RWPE2 (cell line): ENCODE results near the gene ZNF598.

Source experiments
- ATAC-seq: fragments of 200-7000 bp; cut with Tn5 transposase; 3 replicates; pipeline ENCODE4 v1.9.1; 2021; ENCODE audit warnings: low read depth
- DNase-seq: peaks from one replicate; pipeline ENCODE4 v3.0.0-alpha.2; 2020; ENCODE audit warnings: low spot score
- H3K27ac ChIP-seq: fragments of 450-650 bp; 2 replicates; pipeline ENCODE4 v1.5.1; 2017; ENCODE audit warnings: mild to moderate bottlenecking; ENCODE audit not compliant: poor library complexity, severe bottlenecking
- H3K27me3 ChIP-seq: fragments of 250-450 bp; sonication (Bioruptor Pico); 2 replicates; pipeline ENCODE4 v1.5.1; 2021; ENCODE audit warnings: mild to moderate bottlenecking, moderate library complexity; ENCODE audit not compliant: insufficient read depth, poor library complexity, severe bottlenecking
- H3K36me3 ChIP-seq: fragments of 250-450 bp; sonication (Bioruptor Pico); 2 replicates; pipeline ENCODE4 v1.5.1; 2020; ENCODE audit warnings: low read depth, mild to moderate bottlenecking, moderate library complexity
- H3K4me1 ChIP-seq: fragments of 250-450 bp; sonication (Bioruptor Pico); 2 replicates; pipeline ENCODE4 v1.5.1; 2021; ENCODE audit warnings: mild to moderate bottlenecking, moderate library complexity; ENCODE audit not compliant: insufficient read depth, poor library complexity, severe bottlenecking
- H3K4me3 ChIP-seq: fragments of 250-450 bp; sonication (Bioruptor Pico); 2 replicates; pipeline ENCODE4 v1.5.1; 2021; ENCODE audit warnings: mild to moderate bottlenecking, moderate library complexity; ENCODE audit not compliant: severe bottlenecking
- H3K9me3 ChIP-seq: fragments of 250-450 bp; sonication (Bioruptor Pico); 2 replicates; pipeline ENCODE4 v1.5.1; 2021; ENCODE audit warnings: mild to moderate bottlenecking, moderate library complexity; ENCODE audit not compliant: severe bottlenecking
- TF ChIP-seq, protein P1 (sequence below): fragments of 450-650 bp; IDR thresholded peaks from one replicate; pipeline ENCODE4 v1.5.1; 2017; ENCODE audit warnings: mild to moderate bottlenecking, moderate library complexity; ENCODE audit not compliant: poor library complexity, severe bottlenecking

Gene ZNF598

DNA sequence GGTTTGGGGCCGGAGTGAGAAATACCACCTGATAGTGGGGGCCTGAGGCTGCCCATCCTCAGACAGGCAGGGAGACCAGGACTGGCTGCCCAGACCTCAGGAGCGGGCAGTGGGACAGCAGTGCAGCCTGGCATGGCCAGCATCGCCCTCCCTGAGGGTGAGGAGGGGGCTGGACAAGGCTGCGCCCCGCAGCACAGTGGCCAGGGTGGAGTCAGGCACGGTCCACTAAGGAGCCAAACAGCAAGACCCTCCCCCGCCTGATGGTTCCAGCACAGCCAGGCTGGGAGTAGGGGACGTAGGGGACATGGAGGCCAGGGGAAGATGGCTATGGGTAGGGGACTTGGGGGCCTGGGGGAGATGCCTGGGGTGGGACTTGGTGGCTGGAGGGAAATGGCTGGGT lies 3.3 kb downstream of the ZNF598 start:
- no peaks in the 10 kb centered on the region for H3K27me3 ChIP-seq
- H3K36me3 ChIP-seq, result peaks cover 57% of the 10 kb centered on the region
- no peak overlapping the region for H3K4me3 ChIP-seq
- peaks cover 7% of the 10 kb centered on the region for H3K4me1 ChIP-seq
- H3K27ac ChIP-seq, result peak overlapping the region; percentile 85
- TF ChIP-seq, protein P1, sequence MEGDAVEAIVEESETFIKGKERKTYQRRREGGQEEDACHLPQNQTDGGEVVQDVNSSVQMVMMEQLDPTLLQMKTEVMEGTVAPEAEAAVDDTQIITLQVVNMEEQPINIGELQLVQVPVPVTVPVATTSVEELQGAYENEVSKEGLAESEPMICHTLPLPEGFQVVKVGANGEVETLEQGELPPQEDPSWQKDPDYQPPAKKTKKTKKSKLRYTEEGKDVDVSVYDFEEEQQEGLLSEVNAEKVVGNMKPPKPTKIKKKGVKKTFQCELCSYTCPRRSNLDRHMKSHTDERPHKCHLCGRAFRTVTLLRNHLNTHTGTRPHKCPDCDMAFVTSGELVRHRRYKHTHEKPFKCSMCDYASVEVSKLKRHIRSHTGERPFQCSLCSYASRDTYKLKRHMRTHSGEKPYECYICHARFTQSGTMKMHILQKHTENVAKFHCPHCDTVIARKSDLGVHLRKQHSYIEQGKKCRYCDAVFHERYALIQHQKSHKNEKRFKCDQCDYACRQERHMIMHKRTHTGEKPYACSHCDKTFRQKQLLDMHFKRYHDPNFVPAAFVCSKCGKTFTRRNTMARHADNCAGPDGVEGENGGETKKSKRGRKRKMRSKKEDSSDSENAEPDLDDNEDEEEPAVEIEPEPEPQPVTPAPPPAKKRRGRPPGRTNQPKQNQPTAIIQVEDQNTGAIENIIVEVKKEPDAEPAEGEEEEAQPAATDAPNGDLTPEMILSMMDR, result no peak
- H3K9me3 ChIP-seq, result no peaks in the 10 kb centered on the region
- DNase-seq (no peak), ATAC-seq (no peak)

DNA sequence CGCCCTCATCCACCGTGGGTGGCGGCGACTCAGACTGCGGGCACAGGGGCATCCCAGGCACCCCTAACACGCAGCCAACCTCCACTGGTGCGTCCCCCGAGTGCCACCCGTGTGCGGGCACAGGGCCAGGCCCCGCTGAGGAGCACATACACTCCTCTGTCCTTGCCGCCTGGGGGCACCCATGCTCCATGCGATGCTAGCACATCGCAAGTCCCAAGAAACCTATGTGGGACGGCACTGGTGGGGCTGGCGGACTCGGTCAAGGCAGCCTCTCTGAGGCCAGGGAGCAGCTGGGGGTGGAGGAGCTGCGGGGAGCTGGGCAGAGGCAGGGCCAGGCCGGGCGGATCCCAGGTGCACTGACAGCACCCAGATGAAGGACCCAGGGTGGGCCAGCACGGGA lies 4.0 kb downstream of the ZNF598 start:
- Histone ChIP-seq H3K36me3 (peaks cover 63% of the 10 kb centered on the region), H3K4me3 (no peak overlapping the region), H3K27me3 (no peaks in the 10 kb centered on the region), H3K4me1 (peaks cover 7% of the 10 kb centered on the region), H3K27ac (no peak overlapping the region), H3K9me3 (no peaks in the 10 kb centered on the region)
- TF ChIP-seq, protein P1, result no peak
- ATAC-seq (no peak), DNase-seq (no peak)

DNA sequence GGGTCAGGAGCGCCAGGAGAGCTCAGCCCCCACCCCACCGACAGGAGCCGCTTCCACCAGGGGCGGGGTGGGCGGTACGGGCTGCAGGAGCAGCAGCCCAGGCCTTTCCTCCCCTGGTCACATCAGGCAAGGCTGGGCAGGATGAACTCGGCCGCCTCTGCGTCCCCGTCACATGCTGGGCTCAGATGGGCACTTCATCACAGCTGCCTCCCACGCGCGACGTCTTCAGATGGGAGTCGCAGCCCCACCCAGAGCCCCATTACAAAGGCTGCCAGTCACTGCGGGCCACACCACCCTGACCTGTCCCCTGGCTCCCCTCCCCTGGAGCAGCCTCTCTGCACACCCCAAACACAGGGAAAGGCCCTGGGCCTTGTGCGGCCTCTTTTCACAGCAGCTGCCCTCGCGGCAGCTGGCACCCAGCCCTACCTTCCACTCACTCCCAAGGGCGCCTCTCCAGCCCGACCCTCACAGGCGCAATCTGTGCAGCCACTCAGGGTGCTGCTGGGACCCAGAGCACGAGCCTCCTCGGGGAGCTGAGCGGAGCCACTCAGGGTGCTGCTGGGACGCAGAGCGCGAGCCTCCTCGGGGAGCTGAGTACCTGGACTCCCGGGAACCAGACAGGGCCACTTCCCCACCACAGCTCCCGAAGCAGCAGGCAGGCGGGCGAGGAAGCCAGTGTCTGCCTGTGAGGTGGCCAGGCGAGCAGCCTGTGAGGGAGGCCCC lies 4.7 kb downstream of the ZNF598 start:
- no peak overlapping the region for H3K4me3 ChIP-seq
- H3K27ac ChIP-seq, result no peak overlapping the region
- peaks cover 7% of the 10 kb centered on the region for H3K4me1 ChIP-seq
- ATAC-seq, result no peak
- TF ChIP-seq, protein P1, result no peak
- DNase-seq, result no peak
- peaks cover 70% of the 10 kb centered on the region for H3K36me3 ChIP-seq
- no peaks in the 10 kb centered on the region for H3K9me3 ChIP-seq
- H3K27me3 ChIP-seq, result no peaks in the 10 kb centered on the region

DNA sequence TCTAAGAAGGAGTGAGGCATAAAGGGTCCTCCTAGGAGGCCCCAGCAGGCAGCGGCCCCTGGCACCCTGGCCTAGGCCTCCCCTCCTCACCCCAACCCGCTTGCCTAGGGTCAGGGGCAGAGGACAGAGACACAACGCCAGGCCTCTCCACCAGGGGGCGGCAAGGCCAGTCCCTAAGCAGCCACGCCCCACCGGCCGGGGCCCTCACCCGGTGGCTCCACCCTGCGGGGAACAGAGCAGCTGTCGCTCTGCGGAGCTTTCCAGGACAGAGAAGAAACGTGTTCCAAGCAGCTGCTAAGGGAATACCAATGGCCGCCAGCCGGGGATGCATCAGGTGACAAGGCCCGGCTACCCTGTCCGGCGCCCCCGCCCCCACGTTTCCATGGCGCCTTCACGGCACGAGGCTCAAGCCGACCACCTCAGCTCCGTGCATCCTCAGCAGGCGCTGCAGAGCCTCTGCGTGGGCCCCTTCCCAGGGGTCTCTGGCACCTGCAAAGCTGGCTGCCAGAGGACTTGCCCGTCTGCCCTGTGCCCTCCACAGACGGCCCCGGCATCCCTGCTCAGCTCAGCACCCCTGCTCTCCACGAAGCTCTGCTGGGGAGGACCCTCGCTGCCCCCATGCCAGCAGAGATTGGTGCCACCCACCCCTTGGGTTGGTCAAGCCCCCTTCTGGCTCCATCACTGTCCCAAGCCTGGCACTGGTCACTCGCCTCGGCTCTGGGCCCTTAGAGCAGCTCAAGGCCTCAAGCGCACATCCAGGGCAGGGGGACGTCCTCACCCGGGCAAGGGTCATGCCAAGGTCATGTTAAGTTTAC lies 5.6 kb downstream of the ZNF598 start:
- H3K27ac ChIP-seq, result no peak overlapping the region
- H3K4me3 ChIP-seq, result no peak overlapping the region
- peak; percentile 41 for ATAC-seq
- H3K36me3 ChIP-seq, result peaks cover 79% of the 10 kb centered on the region
- TF ChIP-seq, protein P1, result peak; percentile 82
- peaks cover 7% of the 10 kb centered on the region for H3K4me1 ChIP-seq
- DNase-seq, result no peak
- no peaks in the 10 kb centered on the region for H3K9me3 ChIP-seq
- H3K27me3 ChIP-seq, result no peaks in the 10 kb centered on the region
